MCF 10A (cell line): ENCODE data around the gene AP4S1. TPM values are rescaled to one million over a fixed set of nuclear protein-coding genes. Genes with fewer than 3 reads are reported as not detected.

Source experiments
- BruUV-seq: library from RNA; stranded (reverse); fragments of 400-500 nt; replicated peaks from 2 replicates; lab custom pipeline; 2021; lab: Mats Ljungman, UMichigan
- CTCF ChIA-PET: fragments of 300-600 bp; sonication (Branson Sonifier 250); formaldehyde crosslinking; extraction: SDS; loops from one replicate; lab custom pipeline; 2021; ENCODE audit warnings: antibody characterized with exemption, inconsistent platforms; lab: Yijun Ruan, JAX
- POLR2A ChIA-PET: fragments of 300-600, 350-650 bp; sonication (Branson Sonifier 250); formaldehyde crosslinking; extraction: SDS; loops from one replicate; lab custom pipeline; 2020; ENCODE audit warnings: antibody characterized with exemption, inconsistent platforms; lab: Yijun Ruan, JAX
- DNase-seq: peaks from one replicate; pipeline ENCODE4 v3.0.0-alpha.2; 2018; ENCODE audit not compliant: unreplicated experiment
- H3K27ac Mint-ChIP-seq: one replicate; pipeline ENCODE4 v1.8.0; 2022; ENCODE audit warnings: mild to moderate bottlenecking, low read depth, mixed read lengths; ENCODE audit not compliant: unreplicated experiment
- H3K27me3 Mint-ChIP-seq: one replicate; pipeline ENCODE4 v1.8.0; 2022; ENCODE audit warnings: mixed read lengths; ENCODE audit not compliant: insufficient read depth, unreplicated experiment
- H3K36me3 Mint-ChIP-seq: one replicate; pipeline ENCODE4 v1.8.0; 2022; ENCODE audit warnings: mild to moderate bottlenecking, moderate library complexity, mixed read lengths; ENCODE audit not compliant: insufficient read depth, unreplicated experiment
- H3K4me1 Mint-ChIP-seq: one replicate; pipeline ENCODE4 v1.8.0; 2022; ENCODE audit warnings: mixed read lengths; ENCODE audit not compliant: insufficient read depth, unreplicated experiment
- H3K4me3 Mint-ChIP-seq: one replicate; pipeline ENCODE4 v1.8.0; 2022; ENCODE audit warnings: mild to moderate bottlenecking, moderate library complexity, mixed read lengths; ENCODE audit not compliant: unreplicated experiment
- H3K9me3 Mint-ChIP-seq: one replicate; pipeline ENCODE4 v1.8.0; 2022; ENCODE audit warnings: mixed read lengths; ENCODE audit not compliant: unreplicated experiment
- intact Hi-C: fragments of 100-400 bp; cut with micrococcal nuclease; formaldehyde crosslinking; loops from 2 replicates; pipeline ENCODE4 v1.14.1; 2022
- total RNA-seq: library from RNA; stranded (reverse); gene quantifications from 2 replicates; pipeline ENCODE4 v1.2.3, GENCODE V29; 2022
- TF ChIP-seq, protein P1 (sequence below): fragments of 200-600 bp; IDR thresholded peaks from one replicate; pipeline ENCODE4 v1.8.0; 2022; ENCODE audit warnings: antibody characterized with exemption, mild to moderate bottlenecking; ENCODE audit not compliant: unreplicated experiment

Gene AP4S1
- total RNA-seq, 1 experiment from 2014 or later, result 13.4 TPM

DNA sequence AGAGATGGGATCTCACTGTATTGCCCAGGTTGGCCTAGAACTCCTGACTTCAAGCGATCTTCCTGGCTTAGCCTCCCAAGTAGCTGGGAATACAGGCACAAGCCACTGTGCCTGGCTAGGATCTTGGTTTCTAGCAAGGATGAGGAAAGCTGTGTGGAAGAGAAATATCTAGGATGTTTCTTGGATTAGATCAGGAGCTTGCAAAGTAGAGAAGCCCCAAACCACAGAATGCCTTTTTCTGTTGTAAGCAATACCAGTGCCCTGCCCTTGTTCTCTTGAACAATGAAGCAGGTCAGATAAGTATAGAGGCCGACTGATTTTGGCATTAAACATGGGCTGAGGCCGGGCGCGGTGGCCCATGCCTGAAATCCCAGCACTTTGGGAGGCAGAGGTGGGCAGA is 45.0 kb downstream of the AP4S1 start:
- CTCF ChIA-PET, result interaction anchor here (0.6 to 3.2 kb wide), 4 partner anchors 11 to 217 kb away, joined by 3 to 14 read pairs (median 5); no protein-coding TSS in a partner anchor
- TF ChIP-seq, protein P1, sequence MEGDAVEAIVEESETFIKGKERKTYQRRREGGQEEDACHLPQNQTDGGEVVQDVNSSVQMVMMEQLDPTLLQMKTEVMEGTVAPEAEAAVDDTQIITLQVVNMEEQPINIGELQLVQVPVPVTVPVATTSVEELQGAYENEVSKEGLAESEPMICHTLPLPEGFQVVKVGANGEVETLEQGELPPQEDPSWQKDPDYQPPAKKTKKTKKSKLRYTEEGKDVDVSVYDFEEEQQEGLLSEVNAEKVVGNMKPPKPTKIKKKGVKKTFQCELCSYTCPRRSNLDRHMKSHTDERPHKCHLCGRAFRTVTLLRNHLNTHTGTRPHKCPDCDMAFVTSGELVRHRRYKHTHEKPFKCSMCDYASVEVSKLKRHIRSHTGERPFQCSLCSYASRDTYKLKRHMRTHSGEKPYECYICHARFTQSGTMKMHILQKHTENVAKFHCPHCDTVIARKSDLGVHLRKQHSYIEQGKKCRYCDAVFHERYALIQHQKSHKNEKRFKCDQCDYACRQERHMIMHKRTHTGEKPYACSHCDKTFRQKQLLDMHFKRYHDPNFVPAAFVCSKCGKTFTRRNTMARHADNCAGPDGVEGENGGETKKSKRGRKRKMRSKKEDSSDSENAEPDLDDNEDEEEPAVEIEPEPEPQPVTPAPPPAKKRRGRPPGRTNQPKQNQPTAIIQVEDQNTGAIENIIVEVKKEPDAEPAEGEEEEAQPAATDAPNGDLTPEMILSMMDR, result no peak
- no peak for DNase-seq
- Mint-ChIP-seq H3K4me1 (no peaks in the 10 kb centered on the region), H3K9me3 (peaks cover 7% of the 10 kb centered on the region), H3K27me3 (no peaks in the 10 kb centered on the region), H3K27ac (no peak overlapping the region), H3K36me3 (peaks cover 11% of the 10 kb centered on the region), H3K4me3 (no peak overlapping the region)
- BruUV-seq, result no TSS peak
- intact Hi-C loops, result no loop called here
- POLR2A ChIA-PET, result interaction anchor here (1.2 kb wide), 1 partner anchor 11 kb away, joined by 4 read pairs; no protein-coding TSS in a partner anchor

DNA sequence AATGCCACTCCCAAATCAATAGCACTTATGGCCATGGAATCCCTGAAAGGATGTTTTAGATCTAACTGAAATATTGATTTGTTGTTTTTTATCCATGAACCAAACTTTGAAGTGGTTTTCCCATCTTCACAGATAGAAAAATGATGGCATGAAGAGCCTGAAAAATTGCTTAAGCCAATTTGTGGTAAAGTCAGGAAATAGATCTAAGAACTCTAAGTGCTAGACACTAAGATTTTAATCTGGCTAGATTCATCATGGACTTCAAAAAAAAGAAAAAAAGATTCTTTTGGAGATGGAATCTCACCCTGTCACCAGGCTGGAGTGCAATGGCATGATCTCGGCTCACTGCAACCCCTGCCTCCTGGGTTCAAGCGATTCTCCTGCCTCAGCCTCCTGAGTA is 45.7 kb downstream of the AP4S1 start:
- intact Hi-C loops, result no loop called here
- CTCF ChIA-PET, result interaction anchor here (3.2 kb wide), 1 partner anchor 90 kb away, joined by 14 read pairs; no protein-coding TSS in a partner anchor
- Mint-ChIP-seq H3K4me3 (no peak overlapping the region), H3K27ac (no peak overlapping the region), H3K4me1 (no peaks in the 10 kb centered on the region), H3K27me3 (no peaks in the 10 kb centered on the region), H3K36me3 (peaks cover 15% of the 10 kb centered on the region), H3K9me3 (peaks cover 7% of the 10 kb centered on the region)
- TF ChIP-seq, protein P1, result no peak
- POLR2A ChIA-PET, result no interaction called here
- no TSS peak for BruUV-seq
- no peak for DNase-seq

DNA sequence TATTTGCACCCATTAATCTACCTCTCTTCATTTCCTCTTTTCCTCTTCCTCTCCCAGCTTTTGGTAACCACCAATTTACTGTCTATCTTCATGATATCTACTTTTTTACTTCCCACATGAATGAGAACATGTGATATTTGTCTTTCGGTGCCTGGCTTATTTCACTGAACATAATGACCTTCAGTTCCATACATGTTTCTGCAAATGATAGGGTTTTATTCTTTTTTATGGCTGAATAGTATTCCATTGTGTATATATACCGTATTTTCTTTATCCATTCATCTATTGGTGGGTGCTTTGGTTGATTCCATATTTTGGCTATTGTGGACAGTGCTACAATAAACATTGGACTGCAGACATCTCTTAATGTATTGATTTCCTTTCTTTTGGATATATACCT is 49.7 kb downstream of the AP4S1 start:
- TF ChIP-seq, protein P1, result no peak
- Mint-ChIP-seq H3K36me3 (peaks cover 15% of the 10 kb centered on the region), H3K9me3 (peaks cover 7% of the 10 kb centered on the region), H3K4me1 (no peaks in the 10 kb centered on the region), H3K27ac (no peak overlapping the region), H3K27me3 (no peaks in the 10 kb centered on the region), H3K4me3 (no peak overlapping the region)
- DNase-seq, result no peak
- ChIA-PET POLR2A (interaction anchor here (0.7 to 1.3 kb wide), 2 partner anchors 10 to 16 kb away, joined by 3 to 5 read pairs; no protein-coding TSS in a partner anchor), CTCF (interaction anchor here (1.2 kb wide), 1 partner anchor 95 kb away, joined by 3 read pairs; no protein-coding TSS in a partner anchor)
- intact Hi-C loops, result no loop called here
- no TSS peak for BruUV-seq

DNA sequence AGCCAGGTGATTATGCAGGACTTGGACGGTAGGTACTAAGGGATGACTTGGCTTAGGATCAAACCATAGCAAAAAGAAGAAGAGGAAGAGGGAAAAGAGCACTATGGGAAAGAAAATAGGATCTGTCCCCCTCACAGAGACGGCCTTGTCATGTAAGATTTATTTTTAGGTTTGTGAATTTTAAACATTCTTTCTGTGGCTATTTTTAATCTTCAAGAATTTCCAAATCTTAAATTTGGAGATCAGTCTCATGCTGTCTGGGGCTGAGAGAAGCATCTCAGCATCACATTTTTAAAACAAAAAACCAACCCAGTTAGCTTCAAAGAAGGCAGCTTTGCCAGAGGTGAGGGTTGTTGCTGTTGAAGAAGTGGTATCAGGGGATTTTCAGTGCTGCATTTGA is 53.3 kb downstream of the AP4S1 start:
- DNase-seq, result no peak
- Mint-ChIP-seq H3K9me3 (peaks cover 7% of the 10 kb centered on the region), H3K27ac (no peak overlapping the region), H3K4me1 (no peaks in the 10 kb centered on the region), H3K27me3 (no peaks in the 10 kb centered on the region), H3K36me3 (peaks cover 4% of the 10 kb centered on the region), H3K4me3 (no peak overlapping the region)
- ChIA-PET POLR2A (no interaction called here), CTCF (interaction anchor here (2.0 kb wide), 1 partner anchor 98 kb away, joined by 8 read pairs; no protein-coding TSS in a partner anchor)
- no TSS peak for BruUV-seq
- intact Hi-C loops, result no loop called here
- TF ChIP-seq, protein P1, result no peak
